ENCODE data around the gene SRGAP2C.
"Not testable (repeated sequence)": the region's sequence is repeated elsewhere in the genome, so short reads cannot be mapped to it uniquely, and the experiment has no call there.

SRGAP2C gene

GRCh38 chr1:121186191-121186590 is 1.4 kb downstream of the SRGAP2C start:
- DNase-seq (ENCODE audit: low read depth): not testable (repeated sequence)

GRCh38 chr1:121187914-121188313 is 3.1 kb downstream of the SRGAP2C start:
- not testable (repeated sequence) for DNase-seq (ENCODE audit: low read depth)

GRCh38 chr1:121192512-121192911 is 7.7 kb downstream of the SRGAP2C start:
- not testable (repeated sequence) for DNase-seq (ENCODE audit: low read depth)

GRCh38 chr1:121197095-121197882 is 12.5 kb downstream of the SRGAP2C start:
- DNase-seq (ENCODE audit: low read depth): not testable (repeated sequence)

- DNase-seq (ENCODE audit: low read depth): not testable (repeated sequence)
Measured at GRCh38 chr1:121199763-121200162, 15.0 kb downstream of the SRGAP2C start.

GRCh38 chr1:121200232-121200631 is 15.5 kb downstream of the SRGAP2C start:
- DNase-seq (ENCODE audit: low read depth): not testable (repeated sequence)

- not testable (repeated sequence) for DNase-seq (ENCODE audit: low read depth)
Measured at GRCh38 chr1:121200985-121201981, 16.5 kb downstream of the SRGAP2C start.

GRCh38 chr1:121202986-121203385 is 18.2 kb downstream of the SRGAP2C start:
- DNase-seq (ENCODE audit: low read depth): not testable (repeated sequence)

GRCh38 chr1:121205786-121206711 is 21.3 kb downstream of the SRGAP2C start:
- not testable (repeated sequence) for DNase-seq (ENCODE audit: low read depth)

- not testable (repeated sequence) for DNase-seq (ENCODE audit: low read depth)
Measured at GRCh38 chr1:121207328-121207727, 22.6 kb downstream of the SRGAP2C start.

- not testable (repeated sequence) for DNase-seq (ENCODE audit: low read depth)
Measured at GRCh38 chr1:121208375-121208774, 23.6 kb downstream of the SRGAP2C start.

GRCh38 chr1:121210778-121211177 is 26.0 kb downstream of the SRGAP2C start:
- not testable (repeated sequence) for DNase-seq (ENCODE audit: low read depth)

- DNase-seq (ENCODE audit: low read depth): not testable (repeated sequence)
Measured at GRCh38 chr1:121213491-121213890, 28.7 kb downstream of the SRGAP2C start.

GRCh38 chr1:121214544-121215156 is 29.9 kb downstream of the SRGAP2C start:
- DNase-seq (ENCODE audit: low read depth): not testable (repeated sequence)

GRCh38 chr1:121215699-121216417 is 31.1 kb downstream of the SRGAP2C start:
- DNase-seq (ENCODE audit: low read depth): not testable (repeated sequence)

GRCh38 chr1:121216676-121217075 is 31.9 kb downstream of the SRGAP2C start:
- not testable (repeated sequence) for DNase-seq (ENCODE audit: low read depth)

GRCh38 chr1:121221770-121222169 is 37.0 kb downstream of the SRGAP2C start:
- not testable (repeated sequence) for DNase-seq (ENCODE audit: low read depth)

- not testable (repeated sequence) for DNase-seq (ENCODE audit: low read depth)
Measured at GRCh38 chr1:121224714-121225113, 39.9 kb downstream of the SRGAP2C start.

GRCh38 chr1:121226295-121226904 is 41.6 kb downstream of the SRGAP2C start:
- not testable (repeated sequence) for DNase-seq (ENCODE audit: low read depth)

- DNase-seq (ENCODE audit: low read depth): not testable (repeated sequence)
Measured at GRCh38 chr1:121226925-121227324, 42.1 kb downstream of the SRGAP2C start.

All from stimulated activated CD8-positive, alpha-beta memory T cell treated with anti-CD3 and anti-CD28 coated beads, Interleukin-7, amount 100 ng/mL, for 24 hours (primary cell).